CD4-positive, alpha-beta T cell (primary cell): ENCODE data around the gene TAF9. TPM values are rescaled to one million over a fixed set of nuclear protein-coding genes. Genes with fewer than 3 reads are reported as not detected.

ENCODE experiments used
- ATAC-seq: fragments of 200-7000 bp; cut with Tn5 transposase; one replicate; pipeline ENCODE4 v1.10.0; 2022; ENCODE audit warnings: mild to moderate bottlenecking; ENCODE audit not compliant: poor library complexity
- CTCF ChIA-PET: fragments of 350-600 bp; sonication (Branson Sonifier 250); formaldehyde crosslinking; loops from one replicate; lab custom pipeline; 2021; ENCODE audit warnings: antibody characterized with exemption, inconsistent platforms; lab: Charles Lee
- POLR2A ChIA-PET: fragments of 350-600 bp; sonication (Branson Sonifier 250); formaldehyde crosslinking; loops from one replicate; lab custom pipeline; 2021; ENCODE audit warnings: antibody characterized with exemption, inconsistent platforms; lab: Charles Lee
- DNase-seq, 14 experiments: peaks; one replicate each; pipeline ENCODE4 v3.0.0-alpha.2; 2013 to 2020; ENCODE audit warnings: mixed read lengths in 2 of 14
- H3K27ac ChIP-seq, 2 donors: one replicate each; pipeline versions ENCODE4 v1.5.1 to v1.7.0; 2013; ENCODE audit warnings: low read length in 2 of 2, low read depth in 1 of 2, mild to moderate bottlenecking in 1 of 2
- H3K27me3 ChIP-seq, 2 experiments: 1 replicate in 1 of 2; 2 replicates in 1 of 2; pipeline versions ENCODE4 v1.6.1 to v1.7.0; 2013; ENCODE audit warnings: low read length in 2 of 2, control low read depth in 1 of 2, mild to moderate bottlenecking in 1 of 2, moderate library complexity in 1 of 2; ENCODE audit not compliant: insufficient read depth in 2 of 2, control insufficient read depth in 1 of 2
- H3K36me3 ChIP-seq: one replicate; pipeline ENCODE4 v1.6.1; 2013; ENCODE audit warnings: low read length, control low read depth; ENCODE audit not compliant: insufficient read depth
- H3K4me1 ChIP-seq: one replicate; pipeline ENCODE4 v1.6.1; 2013; ENCODE audit warnings: low read length, control low read depth; ENCODE audit not compliant: insufficient read depth
- H3K4me3 ChIP-seq: one replicate; pipeline ENCODE4 v1.5.1; 2013; ENCODE audit warnings: mild to moderate bottlenecking, low read length, moderate library complexity
- H3K9me3 ChIP-seq, 2 experiments: 1 replicate in 1 of 2; 2 replicates in 1 of 2; pipeline versions ENCODE4 v1.6.1 to v1.7.0; 2013; ENCODE audit warnings: low read length in 2 of 2, mild to moderate bottlenecking in 2 of 2, control low read depth in 1 of 2, moderate library complexity in 1 of 2; ENCODE audit not compliant: control insufficient read depth in 1 of 2, insufficient read depth in 1 of 2
- H3K27ac Mint-ChIP-seq: one replicate; pipeline ENCODE4 v1.8.0; 2020; ENCODE audit warnings: mixed read lengths
- H3K27me3 Mint-ChIP-seq: one replicate; pipeline ENCODE4 v1.8.0; 2021; ENCODE audit warnings: mixed read lengths
- H3K36me3 Mint-ChIP-seq: one replicate; pipeline ENCODE4 v1.8.0; 2021; ENCODE audit warnings: low read depth, mixed read lengths
- H3K4me1 Mint-ChIP-seq: one replicate; pipeline ENCODE4 v1.8.0; 2021; ENCODE audit warnings: low read depth, mixed read lengths
- H3K4me3 Mint-ChIP-seq: one replicate; pipeline ENCODE4 v1.8.0; 2020; ENCODE audit warnings: mild to moderate bottlenecking, mixed read lengths
- H3K9me3 Mint-ChIP-seq: one replicate; pipeline ENCODE4 v1.8.0; 2020; ENCODE audit warnings: mixed read lengths
- CTCF ChIP-seq: fragments of 200-600 bp; IDR thresholded peaks from one replicate; pipeline ENCODE4 v1.8.0; 2022; ENCODE audit warnings: antibody characterized with exemption, mild to moderate bottlenecking
- intact Hi-C, 2 experiments: fragments of 100-400 bp; cut with DNase I in 1 of 2; cut with micrococcal nuclease in 1 of 2; formaldehyde crosslinking; loops; one replicate each; pipeline versions ENCODE4 v1.15.1 to v1.9.0; 2023 to 2025; cut with DNase I, micrococcal nuclease
- total RNA-seq, 174 experiments: library from RNA in 2 of 174; stranded (reverse) in 2 of 174; gene quantifications; one replicate each; pipeline ENCODE4 v1.2.3 and lab custom pipeline; 2021 to 2026

TAF9 gene
- total RNA-seq, 2 experiments from 2014 or later, result 53.8 to 54.2 TPM

DNA sequence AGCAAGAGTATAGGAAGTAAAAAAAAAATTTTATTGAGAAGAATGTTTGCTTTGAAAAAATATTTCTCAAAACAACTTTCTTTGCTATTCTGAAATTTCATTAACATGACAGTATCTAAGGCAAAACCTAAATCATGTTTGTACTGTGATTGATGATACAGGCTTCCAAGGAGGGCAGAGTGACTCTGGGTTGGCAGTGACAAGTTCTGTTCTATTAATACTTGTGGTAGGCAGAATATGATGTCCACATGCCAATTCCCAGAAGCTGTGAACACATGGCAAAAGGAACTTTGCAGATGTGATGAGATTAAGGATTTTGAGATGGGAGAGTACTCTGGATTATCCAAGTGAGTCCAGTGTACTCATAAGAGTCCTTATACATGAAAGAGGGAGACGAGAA, 53.3 kb downstream of the TAF9 start:
- H3K27ac Mint-ChIP-seq, result no peak overlapping the region
- TF ChIP-seq CTCF, result no peak

More for the DNA sequence above, 53.3 kb downstream of the TAF9 start:
- no peaks in the 10 kb centered on the region for H3K4me1 ChIP-seq
- ChIA-PET CTCF (interaction anchor here (0.6 kb wide), 1 partner anchor 48 kb away, joined by 4 read pairs; no protein-coding TSS in a partner anchor), POLR2A (no interaction called here)
- peaks cover 59% of the 10 kb centered on the region for H3K36me3 Mint-ChIP-seq
- H3K27me3 Mint-ChIP-seq, result no peaks in the 10 kb centered on the region
- H3K27me3 ChIP-seq, result no peaks in the 10 kb centered on the region
- H3K9me3 ChIP-seq, result no peaks in the 10 kb centered on the region
- no peak overlapping the region for H3K27ac ChIP-seq
- DNase-seq (no peak), ATAC-seq (no peak)
- H3K36me3 ChIP-seq, result peaks cover 14% of the 10 kb centered on the region
- no peaks in the 10 kb centered on the region for H3K9me3 Mint-ChIP-seq
- intact Hi-C loops, result no loop called here
- H3K4me1 Mint-ChIP-seq, result no peaks in the 10 kb centered on the region
- no peak overlapping the region for H3K4me3 ChIP-seq
- no peak overlapping the region for H3K4me3 Mint-ChIP-seq

Other genes with a start within 250 kb of the TAF9 start
- gene CCNB1, start 202.4 kb downstream of the TAF9 start, total RNA-seq, result 1 to 10 TPM; 1.4 to 1.5 TPM
- gene CENPH, start 179.9 kb downstream of the TAF9 start, total RNA-seq, result 1 to 10 TPM; 4.0 to 5.6 TPM
- 10 to 100 TPM; 30.1 to 33.0 TPM for gene CDK7, start 134.6 kb downstream of the TAF9 start, total RNA-seq
- gene CCDC125, start 36.7 kb downstream of the TAF9 start, total RNA-seq, result 1 to 10 TPM; 5.6 to 6.4 TPM
- gene AK6, start within 50 bp of the TAF9 start, total RNA-seq, result 10 to 100 TPM in 1 of 2 experiments, 1 to 10 TPM in 1; 8.2 to 10.6 TPM
- gene RAD17, start 298 bp upstream of the TAF9 start, total RNA-seq, result 10 to 100 TPM; 15.7 to 19.1 TPM
- gene MARVELD2, start 45.6 kb upstream of the TAF9 start, total RNA-seq, result under 1 TPM; 0.14 to 0.19 TPM
- gene OCLN, start 123.3 kb upstream of the TAF9 start, total RNA-seq, result 1 to 10 TPM; 5.5 to 6.8 TPM
- gene GTF2H2C, start 190.7 kb upstream of the TAF9 start, total RNA-seq, result 10 to 100 TPM; 10.7 to 12.7 TPM